Measurements from ENCODE around the gene TRAF3IP3. TPM values are rescaled to one million over a fixed set of nuclear protein-coding genes. Genes with fewer than 3 reads are reported as not detected.
"Not testable (repeated sequence)": the region's sequence is repeated elsewhere in the genome, so short reads cannot be mapped to it uniquely, and the experiment has no call there.

TRAF3IP3 gene
- polyA plus RNA-seq, 3 donors, result 0.22 to 6.3 (median 1.8) TPM

GRCh38 chr1:209784265-209785169 is 28.7 kb downstream of the TRAF3IP3 start, which contains the start of gene C1orf74:
C1orf74 (minus strand) TSS chr1:209784559; CDS start chr1:209783634, 925 bp downstream.
- H3K27ac ChIP-seq (ENCODE audit: low read depth, low read length), result no peak within 1 kb of the TSS
- 3 to 4% (median 3%) methylated on average over 48 of the region's 48 CpGs for WGBS, 3 donors

DNA sequence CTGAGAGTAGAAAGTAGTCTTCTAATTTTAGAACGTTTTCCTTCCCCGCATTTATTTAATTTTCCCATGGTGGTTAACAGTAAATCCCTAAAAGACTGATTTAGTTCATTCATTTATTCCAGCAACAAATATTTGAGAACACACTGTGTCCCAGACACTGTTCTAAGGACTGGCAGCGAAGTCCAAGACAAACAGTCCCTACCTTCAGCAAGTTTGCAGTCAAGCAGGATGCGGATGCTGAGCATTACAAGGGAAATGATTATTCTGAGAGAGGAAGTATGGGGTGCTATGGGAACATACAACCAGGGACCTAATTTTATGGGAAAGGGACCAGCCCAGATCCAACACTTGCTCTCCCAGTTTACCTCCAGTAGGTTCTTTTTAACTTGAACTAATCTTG is 29.7 kb downstream of the TRAF3IP3 start:
- H3K27ac ChIP-seq (ENCODE audit: low read depth, low read length), result no peak overlapping the region
- WGBS, 3 donors, result 94 to 98% (median 97%) methylated on average over 4 of the region's 4 CpGs

GRCh38 chr1:209786146-209786545 is 30.3 kb downstream of the TRAF3IP3 start:
- WGBS, 3 donors, result 61 to 75% (median 67%) methylated on average over 4 of the region's 4 CpGs
- no peak overlapping the region for H3K27ac ChIP-seq (ENCODE audit: low read depth, low read length)

DNA sequence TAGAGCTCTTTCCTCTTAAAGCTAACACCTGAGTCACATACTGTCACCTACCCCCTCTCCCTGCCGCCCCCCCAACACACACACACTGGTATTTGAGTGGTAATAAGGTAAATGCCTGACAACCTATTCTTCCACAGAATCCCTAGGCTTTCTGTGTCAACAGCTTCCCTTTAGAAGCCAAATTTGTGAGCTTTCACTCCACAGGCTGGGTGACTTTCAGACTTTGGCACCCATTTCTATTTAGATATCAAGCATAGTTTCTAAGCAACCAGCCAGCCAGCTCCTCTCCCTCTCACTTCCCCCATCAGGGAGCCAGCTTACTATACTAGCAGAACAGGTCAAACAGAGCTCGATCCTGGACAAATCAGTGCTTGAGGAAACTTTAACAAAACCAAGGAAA is 31.7 kb downstream of the TRAF3IP3 start:
- 42 to 64% (median 53%) methylated on average over 2 of the region's 2 CpGs for WGBS, 3 donors
- H3K27ac ChIP-seq (ENCODE audit: low read depth, low read length), result no peak overlapping the region

GRCh38 chr1:209789245-209789644 is 33.4 kb downstream of the TRAF3IP3 start:
- WGBS, 3 donors, result 81 to 94% (median 90%) methylated on average over 1 of the region's 1 CpG
- H3K27ac ChIP-seq (ENCODE audit: low read depth, low read length), result no peak overlapping the region

DNA sequence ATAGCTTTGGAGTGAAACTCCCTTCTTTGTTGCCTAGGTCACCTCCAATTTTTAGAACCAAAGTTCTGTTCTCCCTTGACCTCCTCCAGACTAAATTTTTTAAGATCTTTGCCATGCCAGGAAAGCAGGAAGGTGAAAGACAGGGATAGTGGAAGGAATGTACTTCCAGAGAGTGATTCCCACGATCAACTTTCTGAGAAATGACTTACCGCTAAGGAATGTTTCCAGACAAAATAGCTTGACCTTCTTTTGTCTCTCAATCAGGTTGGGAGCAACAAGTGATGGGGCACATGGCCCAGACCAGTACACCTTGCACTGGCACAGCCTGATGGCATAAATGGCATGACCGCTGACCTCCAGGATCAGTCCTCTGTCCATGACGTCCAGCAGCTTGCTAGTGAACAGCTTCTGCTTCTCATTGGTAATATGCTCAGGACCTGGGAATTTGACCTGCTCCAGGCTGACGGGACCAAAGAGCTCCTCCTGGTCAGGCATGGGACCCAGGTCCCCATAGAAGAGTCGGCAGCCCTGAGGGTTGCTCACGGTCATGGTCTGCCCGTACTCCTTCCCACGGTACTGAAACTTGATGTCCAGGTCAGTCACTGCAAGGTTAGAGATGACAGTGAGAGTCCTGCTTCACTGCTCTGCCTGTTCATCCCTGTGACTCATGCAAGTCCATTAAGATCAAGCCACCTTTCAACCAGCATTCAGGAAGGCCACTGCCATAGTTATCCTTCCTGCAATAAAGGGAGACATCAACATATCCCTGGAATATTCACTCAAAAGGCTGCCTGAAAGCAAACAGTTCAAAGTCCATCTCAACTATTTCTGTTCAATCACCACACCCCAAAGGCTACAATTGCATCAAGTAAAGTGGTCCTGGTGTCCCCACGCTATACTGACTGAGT is 34.7 kb downstream of the TRAF3IP3 start:
- no peak overlapping the region for H3K27ac ChIP-seq (ENCODE audit: low read depth, low read length)
- WGBS, 3 donors, result 87 to 92% (median 87%) methylated on average over 10 of the region's 10 CpGs

- no peak overlapping the region for H3K27ac ChIP-seq (ENCODE audit: low read depth, low read length)
- 0 to 53% (median 52%) methylated on average over 1 of the region's 1 CpG for WGBS, 3 donors
Observed at GRCh38 chr1:209791920-209792319, 36.1 kb downstream of the TRAF3IP3 start.

- not testable (repeated sequence) for H3K27ac ChIP-seq (ENCODE audit: low read depth, low read length)
- 88 to 95% (median 91%) methylated on average over 3 of the region's 3 CpGs for WGBS, 3 donors
Observed at GRCh38 chr1:209793711-209794110, 37.9 kb downstream of the TRAF3IP3 start.

GRCh38 chr1:209797978-209798639 is 42.3 kb downstream of the TRAF3IP3 start:
- 79 to 90% (median 79%) methylated on average over 9 of the region's 9 CpGs for WGBS, 3 donors
- H3K27ac ChIP-seq (ENCODE audit: low read depth, low read length), result no peak overlapping the region

GRCh38 chr1:209800984-209801834 is 45.4 kb downstream of the TRAF3IP3 start:
- no peak overlapping the region for H3K27ac ChIP-seq (ENCODE audit: low read depth, low read length)
- WGBS, 3 donors, result 56 to 71% (median 58%) methylated on average over 5 of the region's 5 CpGs

- H3K27ac ChIP-seq (ENCODE audit: low read depth, low read length), result no peak overlapping the region
- WGBS, 3 donors, result 59 to 85% (median 81%) methylated on average over 4 of the region's 4 CpGs
Observed at GRCh38 chr1:209802117-209802779, 46.4 kb downstream of the TRAF3IP3 start.

- H3K27ac ChIP-seq (ENCODE audit: low read depth, low read length), result no peak overlapping the region
- 79 to 95% (median 92%) methylated on average over 4 of the region's 4 CpGs for WGBS, 3 donors
Observed at GRCh38 chr1:209802780-209803152, 46.9 kb downstream of the TRAF3IP3 start.

- 35 to 82% (median 79%) methylated on average over 1 of the region's 1 CpG for whole genome bisulfite sequencing, 3 donors
- no peak overlapping the region for H3K27ac ChIP-seq (ENCODE audit: low read depth, low read length)
Observed at GRCh38 chr1:209803568-209803967, 47.7 kb downstream of the TRAF3IP3 start.

DNA sequence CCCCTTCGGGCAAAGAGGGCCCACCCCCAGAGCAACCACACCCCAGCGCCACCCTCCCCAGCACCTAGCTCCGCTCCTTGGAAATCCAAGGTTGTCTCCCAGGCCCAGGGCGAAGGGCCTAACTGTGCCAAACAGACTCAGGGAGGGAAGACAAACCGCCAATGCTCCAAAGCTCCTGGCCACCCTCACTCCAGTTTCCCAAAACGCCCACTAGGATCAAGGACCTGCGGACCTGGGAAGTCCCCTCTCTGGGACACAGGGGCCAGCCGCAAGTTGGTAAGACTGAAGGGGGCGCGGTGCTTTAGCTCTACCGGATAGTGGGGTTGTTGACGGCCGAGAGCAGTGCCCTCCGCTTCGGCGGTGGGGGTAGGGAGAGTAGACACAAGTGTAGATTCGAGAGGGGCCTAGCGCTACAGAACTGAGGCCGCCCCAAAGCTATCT is 49.5 kb downstream of the TRAF3IP3 start:
- 19 to 51% (median 49%) methylated on average over 18 to 19 of the region's 19 CpGs for WGBS, 3 donors
- H3K27ac ChIP-seq (ENCODE audit: low read depth, low read length), result no peak overlapping the region

GRCh38 chr1:209805875-209806760 is 50.3 kb downstream of the TRAF3IP3 start, which contains the start of gene IRF6:
IRF6 (minus strand) TSS chr1:209806142; CDS start chr1:209801413, 4,729 bp downstream.
- 3 to 17% (median 10%) methylated on average over 46 of the region's 46 CpGs for WGBS, 3 donors
- H3K27ac ChIP-seq (ENCODE audit: low read depth, low read length), result no peak within 1 kb of the TSS

- WGBS, 3 donors, result 90 to 92% (median 91%) methylated on average over 4 of the region's 4 CpGs
- no peak overlapping the region for H3K27ac ChIP-seq (ENCODE audit: low read depth, low read length)
Observed at GRCh38 chr1:209807509-209807908, 51.7 kb downstream of the TRAF3IP3 start.
